DMS114 treated with DMSO at 0.1 percent for 48 hours (cell line): ENCODE data around the gene SPTBN5.

Experiments used
- DNase-seq: peaks from one replicate; lab custom pipeline; 2025; ENCODE audit not compliant: unreplicated experiment; lab: John Stamatoyannopoulos, UW

Gene SPTBN5

GRCh38 chr15:41868321-41868720 lies 25.5 kb downstream of the SPTBN5 start:
- DNase-seq: no peak

- no peak for DNase-seq
Measured at GRCh38 chr15:41866872-41867579, 26.8 kb downstream of the SPTBN5 start.

- DNase-seq: no peak
Measured at GRCh38 chr15:41866263-41866703, 27.6 kb downstream of the SPTBN5 start.

- DNase-seq: no peak
Measured at GRCh38 chr15:41865490-41866055, 28.3 kb downstream of the SPTBN5 start.

GRCh38 chr15:41862515-41863116 lies 31.2 kb downstream of the SPTBN5 start:
- no peak for DNase-seq

GRCh38 chr15:41861736-41862356 lies 32.0 kb downstream of the SPTBN5 start:
- DNase-seq: no peak

- no peak for DNase-seq
Measured at GRCh38 chr15:41860049-41860828, 33.6 kb downstream of the SPTBN5 start.

- DNase-seq: no peak
Measured at GRCh38 chr15:41858756-41859155, 35.1 kb downstream of the SPTBN5 start.

- DNase-seq: no peak
Measured at GRCh38 chr15:41857316-41857715, 36.5 kb downstream of the SPTBN5 start.

GRCh38 chr15:41856716-41857115 lies 37.1 kb downstream of the SPTBN5 start:
- DNase-seq: no peak

- no peak for DNase-seq
Measured at GRCh38 chr15:41856262-41856661, 37.6 kb downstream of the SPTBN5 start.

- no peak for DNase-seq
Measured at GRCh38 chr15:41855261-41855961, 38.4 kb downstream of the SPTBN5 start.

GRCh38 chr15:41854443-41854842 lies 39.4 kb downstream of the SPTBN5 start:
- no peak for DNase-seq

- DNase-seq: no peak
Measured at GRCh38 chr15:41853831-41854230, 40.0 kb downstream of the SPTBN5 start.

GRCh38 chr15:41852736-41853590 lies 40.9 kb downstream of the SPTBN5 start:
- DNase-seq: no peak

GRCh38 chr15:41851755-41852370 lies 42.0 kb downstream of the SPTBN5 start:
- DNase-seq: no peak

GRCh38 chr15:41851167-41851523 lies 42.7 kb downstream of the SPTBN5 start:
- no peak for DNase-seq

GRCh38 chr15:41850482-41851166 lies 43.2 kb downstream of the SPTBN5 start:
- DNase-seq: no peak

- no peak for DNase-seq
Measured at GRCh38 chr15:41849861-41850260, 44.0 kb downstream of the SPTBN5 start.
